Caco-2 (cell line): ENCODE data around the gene RPP25L. TPM values are rescaled to one million over a fixed set of nuclear protein-coding genes. Genes with fewer than 3 reads are reported as not detected.
A peak's percentile ranks its signal among the peaks of the same experiment; 100 is the strongest.

Source experiments
- Bru-seq: library from RNA; stranded (reverse); fragments of 400-500 nt; gene quantifications from one replicate; lab custom pipeline; 2021; lab: Mats Ljungman, UMichigan
- BruChase-seq, 2 experiments: library from RNA; stranded (reverse); fragments of 400-500 nt; gene quantifications; one replicate each; lab custom pipeline; 2021; lab: Mats Ljungman, UMichigan
- BruUV-seq: library from RNA; stranded (reverse); fragments of 400-500 nt; replicated peaks from 2 replicates; lab custom pipeline; 2021; lab: Mats Ljungman, UMichigan
- CTCF ChIA-PET: fragments of 300-600 bp; sonication (Branson Sonifier 250); formaldehyde crosslinking; loops from one replicate; lab custom pipeline; 2022; ENCODE audit warnings: antibody characterized with exemption; lab: Charles Lee
- POLR2A ChIA-PET: fragments of 300-600 bp; sonication (Branson Sonifier 250); formaldehyde crosslinking; loops from one replicate; lab custom pipeline; 2022; ENCODE audit warnings: antibody characterized with exemption; lab: Charles Lee
- DNase-seq, 2 experiments: peaks; one replicate each; pipeline versions ENCODE4 v3.0.0 to v3.0.0-alpha.2; 2020 to 2022
- H3K27me3 ChIP-seq: replicated peaks from 2 replicates; pipeline ENCODE4 v1.6.0; 2011; ENCODE audit warnings: low read length; ENCODE audit not compliant: control insufficient read depth, insufficient read depth
- H3K36me3 ChIP-seq: 2 replicates; pipeline ENCODE4 v1.5.1; 2011; ENCODE audit warnings: low read length; ENCODE audit not compliant: control insufficient read depth, insufficient read depth
- H3K4me1 ChIP-seq: fragments of 250-450 bp; sonication (Bioruptor Pico); 2 replicates; pipeline ENCODE4 v1.5.1; 2020; ENCODE audit warnings: mild to moderate bottlenecking
- H3K4me3 ChIP-seq: 2 replicates; pipeline ENCODE4 v1.5.1; 2011; ENCODE audit warnings: low read depth, mild to moderate bottlenecking, control low read depth, low read length
- H3K9me3 ChIP-seq: fragments of 250-450 bp; sonication (Bioruptor Pico); 2 replicates; pipeline ENCODE4 v1.5.1; 2020; ENCODE audit warnings: mild to moderate bottlenecking, moderate library complexity
- H3K27ac Mint-ChIP-seq: one replicate; pipeline ENCODE4 v1.8.0; 2022; ENCODE audit warnings: mixed read lengths; ENCODE audit not compliant: unreplicated experiment
- H3K27me3 Mint-ChIP-seq: one replicate; pipeline ENCODE4 v1.8.0; 2022; ENCODE audit warnings: mixed read lengths; ENCODE audit not compliant: insufficient read depth, unreplicated experiment
- H3K36me3 Mint-ChIP-seq: one replicate; pipeline ENCODE4 v1.8.0; 2022; ENCODE audit warnings: mild to moderate bottlenecking, mixed read lengths; ENCODE audit not compliant: insufficient read depth, unreplicated experiment
- H3K4me1 Mint-ChIP-seq: one replicate; pipeline ENCODE4 v1.8.0; 2022; ENCODE audit warnings: low read depth, mixed read lengths; ENCODE audit not compliant: unreplicated experiment
- H3K4me3 Mint-ChIP-seq: one replicate; pipeline ENCODE4 v1.8.0; 2022; ENCODE audit warnings: mild to moderate bottlenecking, moderate library complexity, mixed read lengths; ENCODE audit not compliant: unreplicated experiment
- H3K9me3 Mint-ChIP-seq: one replicate; pipeline ENCODE4 v1.8.0; 2022; ENCODE audit warnings: mixed read lengths; ENCODE audit not compliant: unreplicated experiment
- CTCF ChIP-seq, 2 experiments: fragments of 200-600 bp in 1 of 2; IDR thresholded peaks; 1 replicate in 1 of 2; 2 replicates in 1 of 2; pipeline versions ENCODE4 v1.5.1 to v1.8.0; 2011 to 2022; ENCODE audit warnings: antibody characterized with exemption in 1 of 2, control low read depth in 1 of 2, inconsistent platforms in 1 of 2, low read depth in 1 of 2, low read length in 1 of 2, mild to moderate bottlenecking in 1 of 2, moderate library complexity in 1 of 2; ENCODE audit not compliant: insufficient read depth in 1 of 2, severe bottlenecking in 1 of 2, unreplicated experiment in 1 of 2
- intact Hi-C: fragments of 100-400 bp; cut with micrococcal nuclease; formaldehyde crosslinking; loops from one replicate; pipeline ENCODE4 v1.10.0; 2022; ENCODE audit not compliant: unreplicated experiment
- long read RNA-seq: library from polyadenylated mRNA; stranded (forward); transcript quantifications from one replicate; pipeline ENCODE4 v2.0.0, GENCODE V29; 2022
- total RNA-seq: library from RNA; stranded (reverse); gene quantifications from 2 replicates; pipeline ENCODE4 v1.2.3, GENCODE V29; 2022

Gene RPP25L
- total RNA-seq (26.2 and 27.4 TPM in 2 replicates), Bru-seq, nascent RNA (percentile 67 among the genes with signal in this experiment), BruChase-seq, experiment 1, labeled RNA remaining after a 2-hour chase (percentile 70 among the genes with signal in this experiment), BruChase-seq, experiment 2, labeled RNA remaining after a 6-hour chase (percentile 70 among the genes with signal in this experiment)
- long read RNA-seq, transcript RPP25L-201 (2 exons, 1,092 nt), result minor isoform, 9 of 33 reads
- long read RNA-seq, transcript RPP25L-202 (2 exons, 888 nt), result major isoform, 18 of 33 reads
- long read RNA-seq, partial matches to known transcripts, result 0 of 33 reads
- long read RNA-seq, other reads (novel, unspliced or antisense), result 6 of 33 reads

DNA sequence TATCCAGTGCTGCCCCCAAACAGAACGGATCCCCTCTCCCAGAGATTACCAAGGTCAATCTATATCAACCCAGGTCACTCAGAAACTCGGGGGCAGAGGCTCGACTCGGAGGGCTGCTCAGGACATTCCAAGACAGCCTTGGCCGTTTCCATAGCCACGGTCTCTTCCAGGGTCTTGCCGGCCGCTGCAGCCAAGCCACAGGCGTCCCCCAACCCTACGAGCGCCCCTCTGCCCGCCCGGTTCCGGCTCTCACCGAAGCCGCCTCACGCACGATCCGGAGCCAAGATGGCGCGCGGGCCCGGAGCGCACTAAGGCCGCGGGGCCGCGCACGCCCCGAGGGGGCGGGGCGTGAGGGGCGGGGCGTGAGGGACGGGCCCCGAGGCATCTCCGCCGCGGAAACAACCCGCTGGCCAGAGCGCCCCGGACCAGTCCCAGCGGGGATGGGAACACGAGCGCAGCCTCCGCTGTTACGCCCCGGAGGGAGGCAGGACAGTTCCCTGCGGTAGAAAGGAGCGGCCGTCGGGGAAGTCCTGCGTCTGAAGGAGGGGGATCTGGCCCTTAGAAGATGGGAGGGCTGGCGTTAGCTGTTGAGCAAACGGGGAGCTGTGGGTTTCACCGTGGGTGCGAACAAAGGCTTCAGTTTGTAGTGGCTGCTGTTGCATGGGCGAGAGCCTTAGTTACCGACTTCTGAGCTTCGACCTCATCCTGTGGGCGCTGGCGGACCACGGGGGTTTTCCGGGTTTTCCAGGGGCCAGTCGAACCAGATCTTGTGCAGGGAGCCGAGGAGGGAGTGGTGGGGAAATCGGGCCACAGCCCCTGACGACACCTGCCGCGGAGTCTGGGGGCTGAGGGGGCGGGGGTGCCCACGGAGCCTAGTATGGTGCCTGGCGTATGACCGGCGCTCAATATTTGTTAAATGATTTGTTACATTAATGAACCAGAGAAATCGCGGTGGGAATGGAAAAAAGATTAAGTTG, at the start of gene RPP25L:
Gene RPP25L (minus strand): TSS at position 287 of the 977 bp plus-strand sequence. CDS start 801 bp downstream, outside the sequence.
- intact Hi-C loops, result loop anchor here (1.0 to 5.0 kb wide), 3 partner anchors 8 to 90 kb away; partner anchors contain the start of gene DCTN3
- H3K27ac Mint-ChIP-seq, result peak within 1 kb of the TSS; percentile 91
- TSS peak; percentile 80 for BruUV-seq
- CTCF ChIA-PET, result interaction anchor here (1.0 to 2.4 kb wide), 2 partner anchors 22 to 34 kb away, joined by 3 to 8 read pairs; partner anchors contain the start of gene GALT
- peaks cover 14% of the 10 kb centered on the region for H3K36me3 Mint-ChIP-seq
- peak; percentile 81 to 90 for DNase-seq
- Histone ChIP-seq H3K27me3 (no peaks in the 10 kb centered on the region), H3K36me3 (peaks cover 2% of the 10 kb centered on the region; the same call in 1 of the 2 replicates), H3K4me3 (peak within 1 kb of the TSS; percentile 92), H3K9me3 (no peaks in the 10 kb centered on the region), H3K4me1 (peaks cover 7% of the 10 kb centered on the region; the same call in 1 of the 2 replicates)
- POLR2A ChIA-PET, result no interaction called here
- H3K27me3 Mint-ChIP-seq, result no peaks in the 10 kb centered on the region
- H3K9me3 Mint-ChIP-seq, result no peaks in the 10 kb centered on the region
- peak within 1 kb of the TSS; percentile 86 for H3K4me3 Mint-ChIP-seq
- no peaks in the 10 kb centered on the region for H3K4me1 Mint-ChIP-seq
- TF ChIP-seq CTCF (IDR thresholded peaks at IDR 0.05; ENCODE audit: insufficient read depth in 1 of 2, low read depth in 1 of 2, low read length in 1 of 2, severe bottlenecking in 1 of 2, unreplicated experiment in 1 of 2), result no peak

- intact Hi-C loops, result loop anchor here (10.0 kb wide), 1 partner anchor 45 kb away; no protein-coding TSS in a partner anchor
- no TSS peak for BruUV-seq
- H3K9me3 Mint-ChIP-seq, result no peaks in the 10 kb centered on the region
- DNase-seq, result no peak
- Histone ChIP-seq H3K4me1 (peaks cover 11% of the 10 kb centered on the region), H3K9me3 (no peaks in the 10 kb centered on the region), H3K4me3 (no peak overlapping the region), H3K36me3 (no peaks in the 10 kb centered on the region), H3K27me3 (no peaks in the 10 kb centered on the region)
- peaks cover 19% of the 10 kb centered on the region for H3K4me1 Mint-ChIP-seq
- no peak overlapping the region for H3K4me3 Mint-ChIP-seq
- no peaks in the 10 kb centered on the region for H3K36me3 Mint-ChIP-seq
- no peaks in the 10 kb centered on the region for H3K27me3 Mint-ChIP-seq
- no peak overlapping the region for H3K27ac Mint-ChIP-seq
- ChIA-PET CTCF (interaction anchor here (2.4 kb wide), 1 partner anchor 13 kb away, joined by 6 read pairs; the partner anchor contains the start of gene GALT), POLR2A (no interaction called here)
- TF ChIP-seq CTCF (IDR thresholded peaks at IDR 0.05; ENCODE audit: insufficient read depth in 1 of 2, low read depth in 1 of 2, low read length in 1 of 2, severe bottlenecking in 1 of 2, unreplicated experiment in 1 of 2), result no peak
Measured at GRCh38 chr9:34659592-34660253, 47.8 kb upstream of the RPP25L start.
